ENCODE measurements around the gene GRK5.

Gene GRK5

GRCh38 chr10:119318411-119319160 lies 111.2 kb downstream of the GRK5 start:
- no peak for DNase-seq (ENCODE audit: low read depth)

DNA sequence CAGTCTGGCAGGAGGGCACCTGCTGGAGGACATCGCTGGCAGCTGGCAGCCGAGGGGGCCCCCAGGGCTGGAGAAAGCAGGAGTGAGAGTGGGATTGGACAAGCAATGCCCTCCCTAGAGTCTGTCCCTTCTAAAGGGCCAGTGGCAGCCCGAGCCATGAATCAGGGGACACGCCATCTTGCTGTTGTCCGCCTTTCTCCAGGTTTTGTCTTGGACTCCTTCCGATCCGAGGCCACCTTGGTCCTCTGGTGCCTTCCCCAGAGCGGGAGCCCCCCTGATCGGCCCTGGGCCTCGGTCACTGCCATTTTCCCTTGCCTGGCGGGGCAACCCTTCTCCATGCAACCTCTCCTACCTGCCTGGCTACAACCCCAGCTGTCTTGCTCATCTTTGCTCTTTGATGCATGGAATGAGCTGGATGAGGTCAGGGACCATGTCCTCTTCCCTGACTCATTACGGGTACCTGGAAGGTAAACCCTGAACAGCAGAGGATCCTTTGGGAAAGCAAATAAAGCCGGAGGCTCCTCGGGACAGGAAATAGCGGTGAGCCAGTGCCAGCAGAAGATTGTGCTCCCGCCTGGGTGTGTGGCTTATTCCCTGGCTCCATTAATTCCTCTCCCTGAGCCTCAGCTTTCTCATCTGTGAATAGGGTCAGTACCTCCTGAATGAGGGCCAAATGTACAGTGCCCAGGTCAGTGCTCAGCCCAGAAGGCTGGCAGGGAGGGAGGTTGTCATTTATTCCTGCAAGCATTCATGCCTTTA lies 112.0 kb downstream of the GRK5 start:
- no peak for DNase-seq (ENCODE audit: low read depth)

- DNase-seq (ENCODE audit: low read depth): no peak
Measured at GRCh38 chr10:119319920-119320258, 112.5 kb downstream of the GRK5 start.

- no peak for DNase-seq (ENCODE audit: low read depth)
Measured at GRCh38 chr10:119320981-119321380, 113.6 kb downstream of the GRK5 start.

DNA sequence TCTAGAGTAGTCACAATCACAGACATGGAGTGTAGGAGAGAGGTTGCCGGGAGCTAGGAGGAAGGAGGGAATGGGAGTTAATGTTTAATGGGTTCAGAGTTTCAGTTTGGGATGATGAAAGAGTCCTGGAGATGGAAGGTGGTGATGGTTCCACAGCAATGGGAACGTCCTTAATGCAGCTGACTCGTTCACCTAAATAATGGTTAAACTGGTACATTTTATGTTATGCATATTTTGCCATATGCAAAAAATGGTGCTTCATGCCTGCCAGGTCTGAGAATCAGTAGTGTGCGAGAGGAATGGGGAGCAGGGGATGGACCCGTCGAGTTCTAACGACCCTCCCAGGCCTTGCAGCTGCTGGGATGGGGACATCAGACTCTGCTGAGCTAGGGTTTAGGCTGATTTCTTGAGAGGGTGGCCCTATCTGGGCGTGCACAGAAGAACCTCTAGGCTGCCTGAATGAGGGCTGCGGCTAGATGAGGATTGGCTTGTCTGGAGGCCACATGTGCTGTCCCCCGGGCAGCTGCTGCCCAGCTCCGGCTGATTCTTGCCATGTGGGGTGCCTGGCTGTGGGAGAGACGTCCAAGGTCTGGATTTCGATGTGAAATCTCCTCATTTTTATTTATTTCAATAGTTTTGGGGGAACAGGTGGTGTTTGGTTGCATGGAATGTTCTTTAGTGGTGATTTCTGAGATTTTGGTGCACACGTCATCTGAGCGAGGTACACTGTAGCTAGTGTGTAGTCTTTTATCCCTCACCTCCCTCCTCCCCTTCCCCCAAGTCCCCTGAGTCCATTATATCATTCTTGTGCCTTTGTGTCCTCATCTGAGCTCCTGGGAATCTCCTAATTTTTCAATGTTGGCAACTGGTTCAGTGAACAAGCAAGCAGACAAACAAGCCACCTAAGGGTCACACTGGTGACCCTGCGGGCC lies 116.0 kb downstream of the GRK5 start:
- DNase-seq (ENCODE audit: low read depth): no peak

DNA sequence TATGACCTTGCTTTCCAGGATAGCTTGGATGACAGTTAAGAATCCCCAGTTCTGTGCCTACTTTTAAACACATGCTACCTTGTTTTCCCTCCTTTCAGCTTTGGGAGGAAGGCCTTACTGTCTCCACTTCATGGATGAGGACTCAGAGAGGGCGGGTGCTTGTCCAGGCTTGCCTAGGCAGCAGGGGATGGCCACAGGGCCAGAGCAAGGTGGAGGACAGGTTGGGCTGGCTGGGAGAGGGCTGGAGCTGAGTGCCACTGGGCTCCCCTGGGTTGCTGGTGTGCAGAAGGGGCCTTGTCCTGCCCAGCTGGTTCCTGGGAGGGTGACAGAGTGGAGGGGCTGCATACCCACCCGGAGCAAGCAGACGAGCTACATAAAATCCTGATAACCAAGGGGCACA lies 117.8 kb downstream of the GRK5 start:
- DNase-seq (ENCODE audit: low read depth): no peak

GRCh38 chr10:119326167-119326566 lies 118.8 kb downstream of the GRK5 start:
- DNase-seq (ENCODE audit: low read depth): no peak

GRCh38 chr10:119327096-119327745 lies 119.8 kb downstream of the GRK5 start:
- DNase-seq (ENCODE audit: low read depth): no peak

DNA sequence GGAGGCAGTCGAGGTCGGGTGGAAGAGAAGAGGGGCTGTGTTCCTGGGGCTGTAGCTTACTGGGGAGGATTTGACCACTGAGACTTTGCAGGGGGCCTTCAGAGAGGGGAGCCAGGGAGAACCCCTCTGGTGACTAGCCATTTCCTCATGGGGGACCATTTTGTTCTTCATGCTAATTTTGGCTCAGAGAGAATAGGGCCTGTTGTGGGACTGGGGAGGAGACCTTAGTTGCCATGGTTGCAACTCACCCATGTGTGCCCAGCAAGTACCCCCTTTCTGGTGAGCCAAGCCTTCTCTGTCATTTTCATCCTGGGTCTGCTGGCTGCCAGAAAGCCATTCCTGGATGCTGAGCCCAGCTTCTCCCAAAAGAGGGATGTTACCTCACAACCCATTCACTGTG lies 120.9 kb downstream of the GRK5 start:
- DNase-seq (ENCODE audit: low read depth): no peak

DNA sequence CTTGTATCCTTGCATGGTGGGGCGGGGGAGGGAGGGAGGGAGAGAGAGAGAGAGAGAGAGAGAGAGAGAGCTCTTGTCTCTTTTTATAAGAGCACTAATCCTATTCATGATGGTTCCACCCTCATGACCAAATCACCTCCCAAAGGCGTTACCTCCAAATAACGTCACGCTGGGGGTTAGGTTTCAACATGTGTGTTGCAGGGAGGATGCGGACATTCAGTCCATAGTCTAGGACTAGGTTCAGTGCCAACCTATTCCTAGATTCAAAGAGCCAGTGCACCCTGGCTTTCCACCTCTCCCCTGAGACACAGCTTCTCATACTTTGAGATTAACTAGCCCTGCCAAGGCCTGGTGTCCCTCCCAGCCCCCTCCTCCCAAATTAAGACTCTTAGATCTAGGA lies 123.0 kb downstream of the GRK5 start:
- DNase-seq (ENCODE audit: low read depth): no peak

- DNase-seq (ENCODE audit: low read depth): no peak
Measured at GRCh38 chr10:119331061-119331460, 123.7 kb downstream of the GRK5 start.

GRCh38 chr10:119333146-119333792 lies 125.9 kb downstream of the GRK5 start:
- peak; percentile 47 for DNase-seq (ENCODE audit: low read depth)

- DNase-seq (ENCODE audit: low read depth): no peak
Measured at GRCh38 chr10:119335671-119336353, 128.4 kb downstream of the GRK5 start.

- no peak for DNase-seq (ENCODE audit: low read depth)
Measured at GRCh38 chr10:119336599-119336998, 129.2 kb downstream of the GRK5 start.

DNA sequence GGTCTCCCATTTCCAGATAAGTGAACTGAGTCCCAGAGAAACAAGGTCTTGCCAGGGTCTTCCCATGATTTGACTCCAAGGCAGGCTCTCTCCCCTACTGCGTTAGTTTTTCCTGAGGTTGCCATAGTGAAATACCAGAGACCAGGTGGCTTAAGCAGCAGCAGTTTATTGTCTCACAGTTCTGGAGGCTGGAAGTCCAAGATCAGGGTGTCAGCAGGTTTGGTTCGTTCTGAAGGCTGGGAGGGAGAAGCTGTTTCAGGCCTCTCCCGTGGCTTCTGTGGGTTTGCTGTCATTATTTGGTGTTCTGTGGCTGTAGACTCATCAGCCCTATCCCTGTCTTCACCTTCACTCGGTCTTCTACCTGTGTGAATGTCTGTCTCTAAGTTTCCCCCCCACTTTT lies 129.9 kb downstream of the GRK5 start:
- no peak for DNase-seq (ENCODE audit: low read depth)

DNA sequence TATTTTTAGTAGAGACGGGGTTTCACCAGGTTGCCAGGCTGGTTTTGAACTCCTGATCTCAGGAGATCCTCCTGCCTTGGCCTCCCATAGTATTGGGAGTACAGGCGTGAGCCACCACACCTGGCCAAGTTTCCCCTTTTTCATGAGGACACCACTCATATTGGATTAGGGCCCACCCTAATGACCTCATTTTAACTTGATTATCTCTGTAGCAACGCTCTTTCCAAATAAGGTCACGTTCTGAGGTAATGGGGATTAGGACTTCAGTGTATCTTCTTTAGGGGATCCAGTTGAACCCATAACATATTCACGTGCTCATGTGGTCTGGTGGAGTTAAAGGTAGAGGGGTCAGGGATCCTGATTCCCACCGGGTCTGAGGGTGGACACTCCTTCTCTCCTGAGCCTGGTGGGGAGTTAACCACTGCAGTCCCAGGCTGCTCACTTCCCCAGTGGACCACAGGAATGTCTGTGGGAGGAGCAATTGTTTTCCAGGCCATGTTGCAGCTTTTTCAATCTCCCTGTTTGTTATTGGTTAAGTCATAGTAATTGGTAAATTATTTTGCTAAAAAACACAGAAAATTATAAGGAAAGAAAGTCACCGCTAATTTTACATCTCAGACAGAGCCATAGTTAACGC lies 130.5 kb downstream of the GRK5 start:
- DNase-seq (ENCODE audit: low read depth): no peak

GRCh38 chr10:119339109-119339508 lies 131.7 kb downstream of the GRK5 start:
- no peak for DNase-seq (ENCODE audit: low read depth)

DNA sequence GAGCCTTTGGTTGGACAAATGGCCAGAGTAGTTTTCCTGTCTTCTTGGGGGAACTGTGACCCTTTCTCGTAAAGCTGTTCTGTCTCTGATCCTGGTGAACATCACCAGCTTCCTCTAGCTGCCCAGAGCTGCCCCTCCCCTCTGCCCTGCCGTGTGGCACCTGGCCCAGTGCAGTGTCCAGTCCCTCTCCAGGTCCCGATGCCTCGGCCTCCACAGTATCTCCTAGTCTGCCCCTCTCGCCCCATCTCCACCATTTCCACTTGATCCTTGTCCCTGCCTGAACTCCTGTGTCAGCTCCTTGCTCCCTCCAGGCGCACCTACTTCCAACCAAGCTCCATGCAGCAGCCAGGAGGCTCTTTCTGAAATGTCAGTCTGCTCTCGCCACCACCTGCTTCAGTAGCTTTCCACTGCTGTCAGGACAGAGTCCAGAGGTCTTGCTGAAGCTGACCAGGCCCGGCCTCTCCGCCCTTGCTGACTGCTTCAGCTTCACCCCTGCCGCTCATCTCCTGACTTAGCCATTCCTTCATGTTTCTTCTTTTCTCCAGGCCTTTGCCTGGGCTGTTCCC lies 133.6 kb downstream of the GRK5 start:
- no peak for DNase-seq (ENCODE audit: low read depth)

- peak; percentile 39 for DNase-seq (ENCODE audit: low read depth)
Measured at GRCh38 chr10:119341459-119342301, 134.3 kb downstream of the GRK5 start.
